Large intestine (tissue), 3 donors: ENCODE measurements around the gene YWHAE. TPM values are rescaled to one million over a fixed set of nuclear protein-coding genes. Genes with fewer than 3 reads are reported as not detected.
"Not testable (repeated sequence)": the region's sequence is repeated elsewhere in the genome, so short reads cannot be mapped to it uniquely, and the experiment has no call there.

ENCODE experiments used
- DNase-seq, 2 donors: peaks; one replicate each; pipeline versions ENCODE4 v3.0.0 to v3.0.0-alpha.2; 2013
- H3K27ac ChIP-seq: one replicate; pipeline ENCODE4 v1.5.1; 2013; ENCODE audit warnings: low read length
- H3K27me3 ChIP-seq: 2 replicates; pipeline ENCODE4 v1.6.1; 2013; ENCODE audit warnings: low read length; ENCODE audit not compliant: control insufficient read depth, insufficient read depth
- H3K36me3 ChIP-seq: 2 replicates; pipeline ENCODE4 v1.6.1; 2013; ENCODE audit warnings: low read length; ENCODE audit not compliant: control insufficient read depth, insufficient read depth
- H3K4me1 ChIP-seq: one replicate; pipeline ENCODE4 v1.6.1; 2013; ENCODE audit warnings: low read length; ENCODE audit not compliant: control insufficient read depth, insufficient read depth
- H3K4me3 ChIP-seq: one replicate; pipeline ENCODE4 v1.5.1; 2013; ENCODE audit warnings: low read length
- H3K9me3 ChIP-seq: one replicate; pipeline ENCODE4 v1.6.1; 2013; ENCODE audit warnings: mild to moderate bottlenecking, low read depth, low read length, moderate library complexity; ENCODE audit not compliant: control insufficient read depth
- WGBS: methylation state at CpG from one replicate; pipeline ENCODE4 v1.1.5; 2013; ENCODE audit warnings: low lambda C conversion rate; ENCODE audit not compliant: insufficient coverage; 5-methylcytosine and 5-hydroxymethylcytosine counted together
- polyA plus RNA-seq: library from polyadenylated mRNA; unstranded; fragments of 120-200 nt; gene quantifications from one replicate; pipeline ENCODE4 v1.2.1, GENCODE V29; 2013

YWHAE gene
- polyA plus RNA-seq, 1 donor: 615 TPM

DNA sequence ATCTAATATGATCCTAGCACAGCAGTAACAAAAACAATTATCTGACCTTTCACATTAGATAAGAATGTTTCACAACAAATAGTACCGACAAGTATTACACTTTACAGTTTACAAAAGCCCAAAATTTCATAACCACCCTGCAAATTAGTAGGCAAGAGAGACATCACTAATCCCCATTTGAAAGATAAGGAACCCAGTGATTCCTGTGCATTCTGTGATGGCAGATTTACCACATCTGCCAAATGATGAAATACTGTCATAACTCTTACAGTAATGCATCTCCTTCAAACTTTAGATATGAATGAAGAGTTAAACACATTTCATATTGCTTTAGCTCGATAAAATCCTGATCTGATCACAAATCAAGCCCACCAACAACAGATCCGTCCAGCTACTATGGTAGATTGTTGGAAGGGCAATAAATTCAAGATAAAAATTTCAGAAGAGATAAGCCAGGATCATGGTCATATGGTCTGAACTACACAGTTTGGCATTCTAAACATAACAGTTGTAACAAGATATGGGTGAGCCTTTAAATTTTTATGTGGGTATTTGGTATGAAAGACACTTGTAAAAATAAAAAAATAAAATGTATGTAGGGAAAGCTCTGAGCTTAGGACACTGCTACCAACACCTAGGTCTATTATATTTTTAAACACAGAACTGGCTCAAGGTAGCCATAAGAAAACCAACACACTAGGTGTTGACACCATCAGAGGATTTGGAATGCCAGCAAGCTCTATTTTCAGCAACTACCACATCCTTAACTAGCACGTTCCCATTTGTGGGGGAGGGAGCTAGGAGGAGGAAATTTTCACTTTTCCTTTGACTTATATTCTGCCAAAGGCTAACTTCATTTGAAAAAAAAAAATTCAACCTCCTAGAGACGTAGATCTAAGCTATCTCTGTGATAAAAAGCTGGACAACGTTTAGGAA is 9.3 kb downstream of the YWHAE start:
- DNase-seq: peak in 1 of 2 donors; percentile 20
- H3K9me3 ChIP-seq: no peaks in the 10 kb centered on the region
- H3K4me1 ChIP-seq: peaks cover 48% of the 10 kb centered on the region
- no CpG with 5 or more reads among the region's 6 CpGs for WGBS
- peak overlapping the region; percentile 14 for H3K27ac ChIP-seq
- no peaks in the 10 kb centered on the region for H3K27me3 ChIP-seq
- no peak overlapping the region for H3K4me3 ChIP-seq
- peaks cover 8% of the 10 kb centered on the region for H3K36me3 ChIP-seq

DNA sequence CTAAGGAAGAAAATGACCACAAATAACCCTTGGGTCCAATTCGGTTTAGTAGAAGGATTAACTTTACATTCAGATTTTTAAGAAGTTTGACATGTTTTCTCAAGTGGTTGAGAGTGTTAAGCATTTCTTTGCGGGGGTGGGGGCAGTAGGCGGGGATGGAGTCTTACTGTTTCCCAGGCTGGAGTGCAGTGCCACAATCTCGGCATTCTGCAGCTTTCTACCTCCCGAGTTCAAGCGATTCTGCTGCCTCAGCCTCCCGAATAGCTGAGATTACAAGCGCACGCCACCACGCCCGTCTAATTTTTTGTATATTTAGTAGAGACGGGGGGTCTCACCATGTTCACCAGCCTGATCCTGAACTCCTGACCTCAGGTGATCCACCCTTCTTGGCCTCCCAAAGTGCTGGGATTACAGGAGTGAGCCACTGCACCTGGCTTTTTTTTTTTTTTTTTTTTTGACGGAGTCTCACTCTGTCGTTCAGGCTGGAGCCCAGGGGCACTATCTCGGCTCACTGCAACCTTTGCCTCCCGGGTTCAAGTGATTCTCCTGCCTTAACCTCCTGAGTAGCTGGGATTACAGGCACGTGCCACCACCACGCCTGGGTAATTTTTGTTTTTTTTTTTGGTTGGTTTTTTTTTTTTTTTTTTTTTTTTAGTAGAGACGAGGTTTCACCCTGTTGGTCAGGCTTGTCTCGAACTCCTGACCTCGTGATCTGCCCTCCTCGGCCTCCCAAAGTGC is 12.4 kb downstream of the YWHAE start:
- peaks cover 44% of the 10 kb centered on the region for H3K4me1 ChIP-seq

DNA sequence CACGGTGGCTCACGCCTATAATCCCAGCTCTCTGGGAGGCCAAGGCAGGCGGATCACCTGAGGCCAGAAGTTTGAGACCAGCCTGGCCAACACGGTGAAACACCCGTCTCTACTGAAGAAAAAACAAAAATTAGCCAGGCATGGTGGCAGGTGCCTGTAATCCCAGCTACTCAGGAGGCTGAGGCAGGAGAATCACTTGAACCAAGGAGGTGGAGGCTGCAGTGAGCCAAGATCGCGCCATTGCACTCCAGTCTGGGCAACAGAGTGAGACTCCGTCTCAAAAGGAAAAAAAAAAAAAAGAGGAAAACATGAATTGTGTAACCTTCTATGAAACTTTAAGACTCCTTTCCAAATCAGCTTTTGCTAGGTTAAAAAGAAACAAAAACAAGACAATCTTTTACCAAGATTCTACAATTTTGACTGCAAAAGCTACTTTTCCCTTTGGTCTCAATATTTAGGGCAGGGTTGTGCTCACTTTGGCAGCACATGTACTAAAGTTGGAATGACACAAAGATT is 13.3 kb downstream of the YWHAE start:
- Histone ChIP-seq H3K4me1 (peaks cover 38% of the 10 kb centered on the region), H3K36me3 (peaks cover 13% of the 10 kb centered on the region), H3K27ac (peak overlapping the region; percentile 44)
- H3K9me3 ChIP-seq, H3K27me3 ChIP-seq, H3K4me3 ChIP-seq, DNase-seq: not testable (repeated sequence)
- no CpG with 5 or more reads among the region's 8 CpGs for WGBS

More for the DNA sequence above, 12.4 kb downstream of the YWHAE start:
- DNase-seq, H3K27me3 ChIP-seq, H3K4me3 ChIP-seq, H3K9me3 ChIP-seq: not testable (repeated sequence)
- peaks cover 14% of the 10 kb centered on the region for H3K36me3 ChIP-seq
- H3K27ac ChIP-seq: peak overlapping the region; percentile 44
- WGBS: no CpG with 5 or more reads among the region's 22 CpGs

DNA sequence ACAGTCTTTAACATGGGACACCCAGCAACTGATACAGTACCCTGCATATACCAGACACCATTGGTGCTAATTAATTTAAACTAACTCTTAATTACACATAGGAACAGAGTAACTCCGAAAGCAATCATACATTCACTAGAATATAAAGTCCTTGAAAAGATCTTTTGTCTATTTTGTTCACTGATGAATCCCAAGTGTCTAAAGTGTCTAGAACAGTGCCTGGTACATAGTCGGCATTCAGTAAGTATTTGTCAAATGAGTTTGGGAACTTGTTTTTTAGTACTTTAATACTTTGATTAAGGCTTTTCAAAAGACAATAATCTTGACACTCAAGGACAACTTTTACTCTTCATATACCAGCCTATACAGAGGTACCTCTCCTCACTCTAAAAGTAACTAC is 13.8 kb downstream of the YWHAE start:
- peaks cover 8% of the 10 kb centered on the region for H3K36me3 ChIP-seq
- H3K4me1 ChIP-seq: peaks cover 33% of the 10 kb centered on the region
- H3K4me3 ChIP-seq: no peak overlapping the region
- no peak overlapping the region for H3K27ac ChIP-seq
- DNase-seq: no peak
- no peaks in the 10 kb centered on the region for H3K27me3 ChIP-seq
- 100% methylated on average over 1 of the region's 2 CpGs for WGBS
- no peaks in the 10 kb centered on the region for H3K9me3 ChIP-seq

DNA sequence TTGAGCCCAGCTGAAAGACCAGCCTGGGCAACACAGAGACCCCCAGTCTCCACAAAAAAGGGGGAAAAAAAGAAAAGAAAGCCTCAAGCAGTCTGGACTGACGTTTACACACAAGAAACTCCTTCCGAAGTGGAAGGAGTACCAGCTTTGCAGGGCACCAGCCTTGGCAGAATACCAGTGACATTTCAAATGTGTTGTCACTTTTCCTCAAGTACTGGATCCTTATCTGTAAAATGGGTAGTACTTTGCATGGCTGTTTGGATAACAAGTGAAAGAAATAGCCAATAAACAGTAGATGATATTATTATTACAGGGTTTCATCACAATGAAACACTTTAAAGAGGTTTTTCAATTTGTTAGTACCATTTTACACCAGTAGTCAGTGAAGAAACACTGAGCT is 14.2 kb downstream of the YWHAE start:
- Histone ChIP-seq H3K4me3 (no peak overlapping the region), H3K27me3 (no peaks in the 10 kb centered on the region), H3K27ac (no peak overlapping the region), H3K4me1 (peaks cover 29% of the 10 kb centered on the region), H3K36me3 (peaks cover 8% of the 10 kb centered on the region), H3K9me3 (no peaks in the 10 kb centered on the region)
- DNase-seq: no peak
- WGBS: no CpG with 5 or more reads among the region's 2 CpGs

DNA sequence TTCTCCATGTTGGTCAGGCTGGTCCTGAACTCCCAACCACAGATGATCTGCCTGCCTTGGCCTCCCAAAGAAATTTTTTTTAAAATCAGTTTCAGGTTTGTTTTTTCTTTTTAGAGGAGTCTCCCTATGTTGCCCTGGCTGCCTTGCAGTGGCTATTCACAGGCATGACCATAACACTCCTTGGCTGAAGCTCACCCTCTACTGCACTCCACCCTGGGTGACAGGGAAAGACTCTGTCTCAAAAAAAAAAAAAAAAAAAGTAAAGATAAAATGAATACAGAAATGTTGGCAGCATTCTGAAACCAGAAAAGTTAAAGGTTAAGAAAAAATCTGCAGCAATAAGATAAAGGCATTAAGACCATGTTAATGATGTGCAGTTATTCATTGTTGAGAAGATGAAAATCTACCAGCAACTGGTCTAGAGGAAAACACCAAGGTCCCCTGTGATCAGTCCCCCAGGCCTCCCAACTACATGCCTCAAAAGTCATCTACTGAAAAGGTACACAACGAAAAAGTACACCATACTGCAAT is 15.1 kb downstream of the YWHAE start:
- peaks cover 8% of the 10 kb centered on the region for H3K36me3 ChIP-seq

DNA sequence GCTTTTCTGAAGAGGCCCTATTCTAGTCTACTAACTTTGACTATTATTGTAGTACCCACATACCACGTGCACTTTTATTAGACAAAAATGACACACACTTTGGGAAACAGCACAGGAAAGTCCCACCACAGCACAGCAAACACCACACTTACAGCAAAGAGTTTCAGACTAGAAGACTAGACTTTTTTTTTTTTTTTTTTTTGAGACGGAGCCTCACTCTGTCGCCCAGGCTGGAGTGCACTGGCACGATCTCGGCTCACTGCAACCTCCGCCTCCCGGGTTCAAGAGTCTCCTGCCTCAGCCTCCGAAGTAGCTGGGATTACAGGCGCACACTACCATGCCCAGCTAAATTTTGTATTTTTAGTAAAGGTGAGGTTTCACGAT is 20.1 kb downstream of the YWHAE start:
- WGBS: no CpG with 5 or more reads among the region's 10 CpGs
- Histone ChIP-seq H3K27me3 (no peaks in the 10 kb centered on the region), H3K36me3 (peaks cover 9% of the 10 kb centered on the region), H3K4me3 (no peak overlapping the region), H3K9me3 (no peaks in the 10 kb centered on the region), H3K4me1 (peaks cover 34% of the 10 kb centered on the region), H3K27ac (no peak overlapping the region)
- DNase-seq: no peak

More for the DNA sequence above, 15.1 kb downstream of the YWHAE start:
- H3K9me3 ChIP-seq: no peaks in the 10 kb centered on the region
- H3K27ac ChIP-seq: no peak overlapping the region
- no CpG with 5 or more reads among the region's 1 CpG for WGBS
- H3K27me3 ChIP-seq: no peaks in the 10 kb centered on the region
- H3K4me3 ChIP-seq: no peak overlapping the region
- DNase-seq: no peak
- peaks cover 24% of the 10 kb centered on the region for H3K4me1 ChIP-seq

DNA sequence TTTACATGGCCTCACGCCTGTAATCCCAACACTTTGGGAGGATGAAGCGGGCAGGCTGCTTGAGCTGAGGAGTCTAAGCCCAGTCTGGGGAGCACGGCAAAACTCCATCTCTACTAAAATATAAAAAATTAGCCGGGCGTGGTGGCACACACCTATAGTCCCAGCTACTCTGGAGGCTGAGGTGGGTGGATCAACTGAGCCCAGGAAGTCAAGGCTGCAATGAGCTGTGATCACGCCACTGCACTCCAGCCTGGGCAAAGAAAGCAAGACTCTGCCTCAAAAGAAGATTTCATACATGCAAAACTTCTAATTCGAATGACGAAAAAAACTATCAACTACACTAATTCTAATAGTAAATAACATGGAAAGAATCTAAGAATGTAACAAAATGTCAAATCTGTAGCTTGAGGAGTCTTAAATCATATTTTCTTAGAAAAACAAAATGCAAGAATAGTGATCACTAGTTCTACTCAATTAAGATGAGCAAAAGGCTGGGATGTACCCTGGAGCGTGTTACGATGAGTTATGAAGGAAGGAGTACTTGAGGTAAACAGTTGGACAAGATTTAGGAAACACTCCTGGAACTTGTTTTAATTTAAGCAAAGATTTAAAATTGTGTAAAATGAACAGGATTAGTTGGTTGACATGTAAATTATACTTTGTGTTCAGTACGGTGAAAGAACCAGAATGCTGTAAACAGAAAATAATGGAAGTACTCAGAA is 20.7 kb downstream of the YWHAE start:
- WGBS: 78% methylated on average over 3 of the region's 11 CpGs

DNA sequence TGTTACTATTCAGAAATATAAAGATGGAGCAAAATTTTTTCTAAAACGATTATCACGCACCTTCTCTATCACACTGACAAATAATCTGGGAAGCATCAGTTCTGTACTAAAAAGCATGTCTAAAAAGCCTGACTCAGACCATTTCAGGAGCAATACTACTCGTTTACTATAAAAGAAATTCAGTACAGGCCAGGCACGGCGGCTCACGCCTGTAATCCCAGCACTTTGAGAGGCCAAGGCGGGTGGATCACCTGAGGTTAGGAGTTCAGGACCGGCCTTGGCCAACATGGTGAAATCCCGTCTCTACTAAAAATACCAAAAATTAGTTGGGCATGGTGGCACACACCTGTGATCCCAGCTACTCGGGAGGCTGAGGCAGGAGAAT is 21.6 kb downstream of the YWHAE start:
- H3K27ac ChIP-seq, H3K9me3 ChIP-seq, H3K36me3 ChIP-seq, H3K27me3 ChIP-seq, H3K4me3 ChIP-seq, DNase-seq: not testable (repeated sequence)
- no CpG with 5 or more reads among the region's 10 CpGs for WGBS
- peaks cover 45% of the 10 kb centered on the region for H3K4me1 ChIP-seq

More for the DNA sequence above, 20.7 kb downstream of the YWHAE start:
- Histone ChIP-seq H3K4me3 (no peak overlapping the region), H3K27me3 (no peaks in the 10 kb centered on the region), H3K9me3 (no peaks in the 10 kb centered on the region), H3K4me1 (peaks cover 40% of the 10 kb centered on the region), H3K27ac (no peak overlapping the region), H3K36me3 (peaks cover 9% of the 10 kb centered on the region)
- DNase-seq: no peak

DNA sequence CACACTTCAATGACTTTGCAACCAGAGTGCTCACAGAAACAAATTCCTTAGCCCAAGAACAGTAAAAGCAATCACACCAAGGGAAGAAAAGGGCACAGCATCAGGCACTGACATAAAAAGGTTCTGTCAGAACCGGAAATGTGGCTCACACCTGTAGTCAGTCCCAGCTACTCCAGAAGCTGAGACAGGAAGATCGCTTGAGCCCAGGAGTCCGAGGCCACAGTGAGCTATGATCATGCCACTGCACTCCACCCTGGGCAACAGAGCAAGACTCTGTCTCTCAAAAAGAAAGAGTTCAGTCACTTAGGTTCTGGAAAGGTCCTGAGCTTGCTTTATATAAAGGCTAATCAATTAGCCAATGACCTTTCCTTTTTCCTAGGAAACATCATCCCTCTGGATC is 22.7 kb downstream of the YWHAE start:
- no CpG with 5 or more reads among the region's 3 CpGs for WGBS
- H3K4me1 ChIP-seq: peaks cover 45% of the 10 kb centered on the region
- DNase-seq: no peak
- no peaks in the 10 kb centered on the region for H3K27me3 ChIP-seq
- peak overlapping the region; percentile 52 for H3K27ac ChIP-seq
- no peak overlapping the region for H3K4me3 ChIP-seq
- H3K36me3 ChIP-seq: peaks cover 12% of the 10 kb centered on the region
- H3K9me3 ChIP-seq: no peaks in the 10 kb centered on the region
